ENCODE data around the gene ZFY.
"Not testable (repeated sequence)": the region's sequence is repeated elsewhere in the genome, so short reads cannot be mapped to it uniquely, and the experiment has no call there.

The ZFY gene

GRCh38 chrY:3002190-3002589 lies 67.0 kb downstream of the ZFY start:
- no peak overlapping the region for H3K4me3 ChIP-seq (ENCODE audit: low read length)
- no peak for TF ChIP-seq CTCF (conservative IDR thresholded peaks at IDR 0.05; ENCODE audit: low read depth, low read length)
- no peak for DNase-seq (ENCODE audit: low read depth)

DNA sequence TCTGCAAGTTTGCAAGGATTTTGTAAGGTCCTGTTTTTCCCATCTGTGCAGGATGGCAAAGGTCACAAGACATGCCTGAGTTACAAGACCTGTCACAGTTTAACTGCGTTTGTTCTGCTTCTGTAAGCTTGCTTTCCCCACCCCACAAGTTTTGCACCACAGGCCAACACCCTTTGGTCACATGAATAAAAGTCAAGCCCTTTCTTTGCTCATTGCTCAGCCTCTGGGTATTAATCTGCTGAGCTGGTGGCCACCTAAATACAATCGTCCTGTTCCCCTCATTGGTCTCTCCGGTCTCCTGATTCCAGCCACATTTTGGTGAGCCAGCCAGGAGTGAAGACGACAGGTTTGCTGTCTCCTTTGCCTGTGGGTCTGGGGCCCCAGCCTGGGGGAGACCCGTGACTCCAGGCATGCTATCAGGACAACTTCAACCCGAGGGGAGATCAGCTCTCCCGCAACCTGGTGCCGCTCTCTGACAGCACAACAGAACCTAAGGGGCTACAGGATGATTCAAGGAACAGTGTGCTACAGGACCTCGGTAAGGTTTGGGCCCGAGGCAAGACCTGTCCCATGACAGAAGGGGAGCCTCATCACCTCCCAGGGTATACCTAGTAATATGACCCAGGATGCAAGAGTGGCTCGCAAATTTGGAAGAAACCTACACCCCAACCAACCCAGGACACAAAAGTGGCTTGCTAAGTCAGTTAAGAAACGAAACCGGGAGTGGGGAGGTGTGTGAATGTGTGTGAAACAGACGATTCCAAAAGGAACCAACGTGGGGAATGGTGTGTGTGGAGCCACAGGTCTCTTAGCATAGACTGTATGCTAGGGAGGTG lies 67.7 kb downstream of the ZFY start:
- H3K4me3 ChIP-seq (ENCODE audit: low read length): no peak overlapping the region
- no peak for TF ChIP-seq CTCF (conservative IDR thresholded peaks at IDR 0.05; ENCODE audit: low read depth, low read length)
- DNase-seq (ENCODE audit: low read depth): no peak

- no peak overlapping the region for H3K4me3 ChIP-seq (ENCODE audit: low read length)
- DNase-seq (ENCODE audit: low read depth): no peak
- TF ChIP-seq CTCF (conservative IDR thresholded peaks at IDR 0.05; ENCODE audit: low read depth, low read length): no peak
Measured at GRCh38 chrY:3003516-3003830, 68.3 kb downstream of the ZFY start.

DNA sequence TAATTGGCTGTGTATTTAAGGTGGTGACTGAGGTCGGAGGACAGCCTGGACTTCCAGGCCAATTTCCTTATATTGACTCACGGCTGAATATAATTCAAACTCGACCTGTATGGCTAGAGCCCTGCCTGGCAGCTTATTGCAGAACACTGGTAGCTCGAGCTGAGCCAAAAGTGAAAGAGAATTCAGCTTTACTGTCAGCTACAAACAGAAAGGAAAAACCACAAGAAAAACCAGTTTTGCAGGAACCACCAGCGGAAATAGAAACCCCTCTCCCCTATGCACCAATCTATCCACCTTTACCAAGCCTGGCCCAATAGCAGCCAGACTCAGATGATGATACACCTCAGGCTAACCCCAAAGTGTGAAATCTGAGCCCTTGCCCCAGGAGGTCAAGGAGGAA lies 68.7 kb downstream of the ZFY start:
- H3K4me3 ChIP-seq (ENCODE audit: low read length): no peak overlapping the region
- no peak for DNase-seq (ENCODE audit: low read depth)
- no peak for TF ChIP-seq CTCF (conservative IDR thresholded peaks at IDR 0.05; ENCODE audit: low read depth, low read length)

DNA sequence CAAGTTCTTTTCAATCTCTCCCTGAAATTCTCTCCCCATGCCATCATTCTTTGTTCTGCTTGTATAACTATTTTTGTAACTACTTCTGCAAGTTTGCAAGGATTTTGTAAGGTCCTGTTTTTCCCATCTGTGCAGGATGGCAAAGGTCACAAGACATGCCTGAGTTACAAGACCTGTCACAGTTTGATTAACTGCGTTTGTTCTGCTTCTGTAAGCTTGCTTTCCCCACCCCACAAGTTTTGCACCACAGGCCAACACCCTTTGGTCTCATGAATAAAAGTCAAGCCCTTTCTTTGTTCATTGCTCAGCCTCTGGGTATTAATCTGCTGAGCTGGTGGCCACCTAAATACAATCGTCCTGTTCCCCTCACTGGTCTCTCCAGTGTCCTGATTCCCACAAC lies 70.8 kb downstream of the ZFY start:
- not testable (repeated sequence) for H3K4me3 ChIP-seq (ENCODE audit: low read length); DNase-seq (ENCODE audit: low read depth)

DNA sequence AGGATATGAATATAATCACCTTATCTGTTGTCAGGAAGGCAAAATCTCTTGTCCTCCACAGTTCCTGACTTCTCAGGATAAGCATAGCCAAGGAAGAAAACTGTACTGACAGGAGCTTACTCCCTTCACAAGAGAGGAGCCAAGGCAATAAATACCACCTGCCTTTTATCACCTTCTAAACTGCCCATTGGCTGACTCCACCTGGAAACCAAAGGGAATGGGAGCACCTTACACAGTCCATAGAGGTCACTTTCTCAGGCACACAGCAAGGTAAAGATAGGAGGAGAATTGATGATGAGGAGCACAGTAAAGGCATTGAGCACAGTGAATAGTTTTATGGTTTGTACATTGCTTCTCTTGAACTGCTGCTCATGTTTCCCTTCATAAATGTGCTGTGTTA lies 72.8 kb downstream of the ZFY start:
- no peak overlapping the region for H3K4me3 ChIP-seq (ENCODE audit: low read length)
- TF ChIP-seq CTCF (conservative IDR thresholded peaks at IDR 0.05; ENCODE audit: low read depth, low read length): no peak
- no peak for DNase-seq (ENCODE audit: low read depth)

GRCh38 chrY:3012226-3012625 lies 77.0 kb downstream of the ZFY start:
- no peak for TF ChIP-seq CTCF (conservative IDR thresholded peaks at IDR 0.05; ENCODE audit: low read depth, low read length)
- no peak for DNase-seq (ENCODE audit: low read depth)
- no peak overlapping the region for H3K4me3 ChIP-seq (ENCODE audit: low read length)

Measured in retinal pigment epithelial cell (primary cell).